ENCODE measurements around the gene AADACL3. TPM values are rescaled to one million over a fixed set of nuclear protein-coding genes. Genes with fewer than 3 reads are reported as not detected.
"Not testable (repeated sequence)": the region's sequence is repeated elsewhere in the genome, so short reads cannot be mapped to it uniquely, and the experiment has no call there.

Gene AADACL3, protein sequence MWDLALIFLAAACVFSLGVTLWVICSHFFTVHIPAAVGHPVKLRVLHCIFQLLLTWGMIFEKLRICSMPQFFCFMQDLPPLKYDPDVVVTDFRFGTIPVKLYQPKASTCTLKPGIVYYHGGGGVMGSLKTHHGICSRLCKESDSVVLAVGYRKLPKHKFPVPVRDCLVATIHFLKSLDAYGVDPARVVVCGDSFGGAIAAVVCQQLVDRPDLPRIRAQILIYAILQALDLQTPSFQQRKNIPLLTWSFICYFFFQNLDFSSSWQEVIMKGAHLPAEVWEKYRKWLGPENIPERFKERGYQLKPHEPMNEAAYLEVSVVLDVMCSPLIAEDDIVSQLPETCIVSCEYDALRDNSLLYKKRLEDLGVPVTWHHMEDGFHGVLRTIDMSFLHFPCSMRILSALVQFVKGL
- total RNA-seq, result not detected
- not detected for polyA plus RNA-seq (ENCODE audit: insufficient read length in 6 of 6)
- long read RNA-seq, donor 1, result 0 reads
- long read RNA-seq, donor 2, result 0 reads
- long read RNA-seq, donor 3, result 0 reads
- long read RNA-seq, donor 4, result 0 reads
- long read RNA-seq, donor 5, result 0 reads
- long read RNA-seq, donor 6, result 0 reads
- long read RNA-seq, donor 7, result 0 reads
- long read RNA-seq, donor 8, result 0 reads
- long read RNA-seq, donor 9, result 0 reads
- long read RNA-seq, donor 10, result 0 reads
- long read RNA-seq, donor 11, result 0 reads
- long read RNA-seq, donor 12, result 0 reads

GRCh38 chr1:12715896-12716437 lies at the start of gene AADACL3:
TSS of gene AADACL3 (plus strand) at chr1:12716110. CDS start at chr1:12716177, 67 bp downstream.
- H3K4me1 ChIP-seq, result no peaks in the 10 kb centered on the region
- no peak for ATAC-seq
- no peaks in the 10 kb centered on the region for H3K27me3 ChIP-seq
- H3K4me3 ChIP-seq, result no peak within 1 kb of the TSS
- intact Hi-C loops (cut with DNase I), result no loop called here
- H3K27ac ChIP-seq, result peak within 1 kb of the TSS in 1 of 2 donors; percentile 5
- no peak for TF ChIP-seq CTCF (IDR thresholded peaks at IDR 0.05)
- no peaks in the 10 kb centered on the region for H3K36me3 ChIP-seq
- DNase-seq, result no peak
- no peaks in the 10 kb centered on the region for H3K9me3 ChIP-seq

GRCh38 chr1:12666141-12666735 lies 49.7 kb upstream of the AADACL3 start:
- no peaks in the 10 kb centered on the region for H3K4me1 ChIP-seq
- DNase-seq, result no peak
- TF ChIP-seq CTCF (IDR thresholded peaks at IDR 0.05), result no peak
- no peak overlapping the region for H3K27ac ChIP-seq
- no peaks in the 10 kb centered on the region for H3K36me3 ChIP-seq
- intact Hi-C loops (cut with DNase I), result no loop called here
- peaks cover 0 to 12% of the 10 kb centered on the region in 2 donors for H3K9me3 ChIP-seq
- H3K4me3 ChIP-seq, result no peak overlapping the region
- no peak for ATAC-seq
- H3K27me3 ChIP-seq, result peaks cover 0 to 3% of the 10 kb centered on the region in 2 donors

- TF ChIP-seq CTCF (IDR thresholded peaks at IDR 0.05), result no peak
- Histone ChIP-seq H3K9me3 (peaks cover 0 to 5% of the 10 kb centered on the region in 2 donors), H3K27me3 (peaks cover 0 to 3% of the 10 kb centered on the region in 2 donors), H3K4me1 (no peaks in the 10 kb centered on the region), H3K27ac (no peak overlapping the region), H3K4me3 (no peak overlapping the region), H3K36me3 (no peaks in the 10 kb centered on the region)
- ATAC-seq (no peak), DNase-seq (no peak)
- intact Hi-C loops (cut with DNase I), result no loop called here
These were observed 46.3 kb upstream of the AADACL3 start for GRCh38 chr1:12669529-12670068.

- intact Hi-C loops (cut with DNase I), result no loop called here
- Histone ChIP-seq H3K9me3 (no peaks in the 10 kb centered on the region), H3K4me3 (no peak overlapping the region), H3K36me3 (no peaks in the 10 kb centered on the region), H3K27ac (no peak overlapping the region), H3K4me1 (no peaks in the 10 kb centered on the region), H3K27me3 (peaks cover 0 to 18% of the 10 kb centered on the region in 2 donors)
- no peak for TF ChIP-seq CTCF (IDR thresholded peaks at IDR 0.05)
- ATAC-seq (no peak), DNase-seq (no peak)
These were observed 41.6 kb upstream of the AADACL3 start for GRCh38 chr1:12674358-12674757.

- ATAC-seq; H3K4me1 ChIP-seq; H3K9me3 ChIP-seq; DNase-seq; H3K36me3 ChIP-seq; H3K27ac ChIP-seq; intact Hi-C loops (cut with DNase I); H3K4me3 ChIP-seq: not testable (repeated sequence)
- H3K27me3 ChIP-seq, result peaks cover 0 to 18% of the 10 kb centered on the region in 2 donors
These were observed 39.8 kb upstream of the AADACL3 start for GRCh38 chr1:12676122-12676521.

Measured in left lung (tissue), 14 donors.